ENCODE results near the gene TRIM10. TPM values are rescaled to one million over a fixed set of nuclear protein-coding genes. Genes with fewer than 3 reads are reported as not detected.

The TRIM10 gene
- total RNA-seq, 2 donors from 2014 or later = not detected

- no peak for TF ChIP-seq CTCF (IDR thresholded peaks at IDR 0.05)
- no peak for ATAC-seq (ENCODE audit: insufficient number of reproducible peaks, low FRiP score, low read depth)
- H3K9me3 ChIP-seq = no peaks in the 10 kb centered on the region
- H3K27ac ChIP-seq = no peak overlapping the region
- no peak overlapping the region for H3K4me3 ChIP-seq
- H3K27me3 ChIP-seq (replicated peaks; ENCODE audit: insufficient read depth) = no peaks in the 10 kb centered on the region
- H3K4me1 ChIP-seq (ENCODE audit: control insufficient read depth in 1 of 2, low read depth in 2 of 2) = peaks cover 5 to 13% of the 10 kb centered on the region in 2 donors
- DNase-seq (ENCODE audit: low spot score) = no peak
- peaks cover 8% of the 10 kb centered on the region for H3K36me3 ChIP-seq
Observed at GRCh38 chr6:30202366-30202765, 41.4 kb upstream of the TRIM10 start.

GRCh38 chr6:30200551-30201281 is 39.7 kb upstream of the TRIM10 start:
- Histone ChIP-seq H3K4me1 (ENCODE audit: control insufficient read depth in 1 of 2, low read depth in 2 of 2) (no peaks in the 10 kb centered on the region), H3K9me3 (no peaks in the 10 kb centered on the region), H3K36me3 (peaks cover 18% of the 10 kb centered on the region), H3K27me3 (replicated peaks; ENCODE audit: insufficient read depth) (no peaks in the 10 kb centered on the region), H3K27ac (no peak overlapping the region), H3K4me3 (no peak overlapping the region)
- no peak for DNase-seq (ENCODE audit: low spot score)
- no peak for ATAC-seq (ENCODE audit: insufficient number of reproducible peaks, low FRiP score, low read depth)
- no peak for TF ChIP-seq CTCF (IDR thresholded peaks at IDR 0.05)

GRCh38 chr6:30198166-30199084 is 37.4 kb upstream of the TRIM10 start:
- H3K4me3 ChIP-seq = no peak overlapping the region
- TF ChIP-seq CTCF (IDR thresholded peaks at IDR 0.05) = no peak
- H3K36me3 ChIP-seq = peaks cover 22% of the 10 kb centered on the region
- no peaks in the 10 kb centered on the region for H3K4me1 ChIP-seq (ENCODE audit: control insufficient read depth in 1 of 2, low read depth in 2 of 2)
- no peak overlapping the region for H3K27ac ChIP-seq
- ATAC-seq (ENCODE audit: insufficient number of reproducible peaks, low FRiP score, low read depth) (no peak), DNase-seq (ENCODE audit: low spot score) (no peak)
- no peaks in the 10 kb centered on the region for H3K27me3 ChIP-seq (replicated peaks; ENCODE audit: insufficient read depth)
- H3K9me3 ChIP-seq = no peaks in the 10 kb centered on the region

GRCh38 chr6:30196376-30196775 is 35.4 kb upstream of the TRIM10 start:
- peaks cover 22% of the 10 kb centered on the region for H3K36me3 ChIP-seq
- no peak for DNase-seq (ENCODE audit: low spot score)

More at GRCh38 chr6:30196376-30196775, 35.4 kb upstream of the TRIM10 start:
- Histone ChIP-seq H3K27me3 (replicated peaks; ENCODE audit: insufficient read depth) (no peaks in the 10 kb centered on the region), H3K9me3 (no peaks in the 10 kb centered on the region), H3K4me3 (no peak overlapping the region), H3K4me1 (ENCODE audit: control insufficient read depth in 1 of 2, low read depth in 2 of 2) (no peaks in the 10 kb centered on the region), H3K27ac (no peak overlapping the region)
- no peak for TF ChIP-seq CTCF (IDR thresholded peaks at IDR 0.05)
- no peak for ATAC-seq (ENCODE audit: insufficient number of reproducible peaks, low FRiP score, low read depth)
